ENCODE data around the gene TRIM62. TPM values are rescaled to one million over a fixed set of nuclear protein-coding genes. Genes with fewer than 3 reads are reported as not detected.

TRIM62 gene
- total and polyA plus RNA-seq, 4 donors = 0.60 to 1.3 (median 1.1) TPM

Other genes starting within 250 kb of the TRIM62 start
- gene RNF19B, start 217.2 kb downstream of the TRIM62 start, total RNA-seq = 1 to 10 TPM; 5.6 to 8.3 TPM
- 1 to 10 TPM; 2.2 to 4.4 TPM for gene RNF19B, start 217.2 kb downstream of the TRIM62 start, polyA plus RNA-seq
- gene AK2, start 145.2 kb downstream of the TRIM62 start, total RNA-seq = 100 to 1,000 TPM in 1 of 2 donors, 10 to 100 TPM in 1; 34.2 to 181 TPM
- gene AK2, start 145.2 kb downstream of the TRIM62 start, polyA plus RNA-seq = 100 to 1,000 TPM; 101 to 128 TPM
- gene AZIN2, start 100.9 kb downstream of the TRIM62 start, total RNA-seq = 1 to 10 TPM in 1 of 2 donors, under 1 TPM in 1; 0.79 to 2.6 TPM
- gene AZIN2, start 100.9 kb downstream of the TRIM62 start, polyA plus RNA-seq = under 1 TPM; 0.68 to 0.69 TPM
- gene ZNF362, start 74.4 kb upstream of the TRIM62 start, total RNA-seq = 1 to 10 TPM; 2.3 to 6.2 TPM
- 1 to 10 TPM; 4.6 to 6.3 TPM for gene ZNF362, start 74.4 kb upstream of the TRIM62 start, polyA plus RNA-seq
- not detected for gene A3GALT2, start 139.1 kb upstream of the TRIM62 start, total RNA-seq
- gene A3GALT2, start 139.1 kb upstream of the TRIM62 start, polyA plus RNA-seq = not detected
- 10 to 100 TPM; 27.0 to 67.8 TPM for gene PHC2, start 249.1 kb upstream of the TRIM62 start, total RNA-seq
- 10 to 100 TPM; 19.1 to 62.3 TPM for gene PHC2, start 249.1 kb upstream of the TRIM62 start, polyA plus RNA-seq